Effector CD8-positive, alpha-beta T cell (primary cell): ENCODE data around the gene DNAI2.
"Not testable (repeated sequence)": the region's sequence is repeated elsewhere in the genome, so short reads cannot be mapped to it uniquely, and the experiment has no call there.

Source experiments
- DNase-seq: peaks from one replicate; lab custom pipeline; 2025; lab: John Stamatoyannopoulos, UW

Gene DNAI2

GRCh38 chr17:74245145-74245831 lies 28.7 kb upstream of the DNAI2 start:
- no peak for DNase-seq

GRCh38 chr17:74245871-74246270 lies 28.2 kb upstream of the DNAI2 start:
- no peak for DNase-seq

GRCh38 chr17:74249590-74250270 lies 24.3 kb upstream of the DNAI2 start:
- no peak for DNase-seq

- DNase-seq: no peak
Measured at GRCh38 chr17:74250324-74250995, 23.6 kb upstream of the DNAI2 start.

GRCh38 chr17:74251051-74251450 lies 23.0 kb upstream of the DNAI2 start:
- DNase-seq: no peak

GRCh38 chr17:74251569-74251968 lies 22.5 kb upstream of the DNAI2 start:
- no peak for DNase-seq

GRCh38 chr17:74252211-74252610 lies 21.8 kb upstream of the DNAI2 start:
- DNase-seq: no peak

GRCh38 chr17:74253036-74253435 lies 21.0 kb upstream of the DNAI2 start:
- no peak for DNase-seq

- DNase-seq: no peak
Measured at GRCh38 chr17:74257311-74257710, 16.7 kb upstream of the DNAI2 start.

DNA sequence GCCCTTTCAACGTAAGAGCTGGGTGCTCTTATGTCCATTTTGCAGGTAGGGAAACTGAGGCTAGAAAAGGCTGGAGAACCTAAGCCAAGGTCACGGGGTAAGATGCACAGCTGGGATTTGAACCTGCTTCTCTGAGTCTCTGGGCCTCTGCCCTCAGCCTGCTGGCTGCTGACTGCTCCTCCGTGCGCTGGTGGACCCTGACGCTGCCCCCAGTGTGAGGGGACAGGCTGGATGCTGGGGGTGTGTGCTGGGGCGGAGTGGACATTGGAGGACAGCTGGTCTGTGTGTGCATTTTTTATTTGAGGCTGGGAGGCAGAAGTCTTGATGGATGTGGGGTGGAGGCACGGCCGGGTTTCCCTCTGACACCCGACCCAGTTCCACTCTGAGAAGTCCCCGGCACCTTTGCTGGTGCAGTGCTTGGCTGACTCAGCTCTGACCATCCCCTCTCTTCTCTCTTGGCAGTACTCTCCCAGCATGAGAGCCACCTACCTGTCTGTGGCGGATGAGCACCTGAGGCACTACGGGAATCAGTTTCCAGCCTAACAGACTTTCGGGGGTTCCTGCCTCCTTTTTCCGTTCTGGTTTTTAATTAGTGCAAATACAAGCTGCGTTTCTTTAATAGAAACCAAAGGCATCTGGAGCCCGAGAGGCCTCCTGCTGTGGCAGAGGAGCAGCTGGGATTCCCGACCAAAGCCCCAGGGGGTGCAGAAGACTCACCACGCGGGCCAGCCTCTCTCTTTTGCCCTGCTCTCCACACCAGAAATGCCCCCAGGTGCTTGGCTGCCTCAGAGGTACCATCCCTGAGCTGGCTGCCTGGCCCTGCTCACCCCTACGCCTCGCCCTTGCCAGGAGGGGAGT lies 14.1 kb upstream of the DNAI2 start:
- DNase-seq: no peak

DNA sequence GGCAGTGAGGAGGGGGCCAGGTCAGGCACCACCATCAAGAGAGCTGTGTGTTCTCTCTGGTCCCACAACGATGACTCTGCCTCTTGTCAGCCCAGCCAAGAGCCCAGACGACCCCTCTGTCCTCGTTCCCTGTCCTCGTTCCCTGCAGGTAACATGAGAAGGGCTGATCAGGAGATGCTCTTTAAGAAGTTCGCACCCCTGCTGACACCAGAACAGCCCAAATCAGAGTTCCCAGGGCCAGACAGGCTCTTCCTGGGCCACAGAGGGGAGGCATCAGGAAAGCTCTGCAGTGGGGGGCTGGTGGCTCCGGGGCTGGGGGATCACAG lies 13.5 kb upstream of the DNAI2 start:
- DNase-seq: no peak

GRCh38 chr17:74262601-74263000 lies 11.4 kb upstream of the DNAI2 start:
- DNase-seq: no peak

DNA sequence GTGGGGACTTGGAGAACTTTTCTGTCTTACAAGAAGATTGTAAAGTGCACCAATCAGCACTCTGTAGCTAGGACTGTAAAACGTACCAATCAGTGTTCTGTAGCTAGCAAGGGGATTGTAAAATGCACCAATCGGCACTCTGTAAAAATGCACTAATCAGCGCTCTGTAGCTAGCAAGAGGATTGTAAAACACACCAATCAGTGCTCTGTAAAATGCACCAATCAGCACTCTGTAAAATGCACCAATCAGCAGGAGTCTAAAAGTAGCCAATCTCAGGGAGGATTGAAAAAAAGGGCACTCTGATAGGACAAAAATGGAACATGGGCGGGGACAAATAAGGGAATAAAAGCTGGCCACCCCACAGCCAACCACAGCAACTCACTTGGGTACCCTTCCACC lies 7.0 kb upstream of the DNAI2 start:
- not testable (repeated sequence) for DNase-seq

- no peak for DNase-seq
Measured at GRCh38 chr17:74267579-74267978, 6.5 kb upstream of the DNAI2 start.

- no peak for DNase-seq
Measured at GRCh38 chr17:74267987-74268499, 6.0 kb upstream of the DNAI2 start.

DNA sequence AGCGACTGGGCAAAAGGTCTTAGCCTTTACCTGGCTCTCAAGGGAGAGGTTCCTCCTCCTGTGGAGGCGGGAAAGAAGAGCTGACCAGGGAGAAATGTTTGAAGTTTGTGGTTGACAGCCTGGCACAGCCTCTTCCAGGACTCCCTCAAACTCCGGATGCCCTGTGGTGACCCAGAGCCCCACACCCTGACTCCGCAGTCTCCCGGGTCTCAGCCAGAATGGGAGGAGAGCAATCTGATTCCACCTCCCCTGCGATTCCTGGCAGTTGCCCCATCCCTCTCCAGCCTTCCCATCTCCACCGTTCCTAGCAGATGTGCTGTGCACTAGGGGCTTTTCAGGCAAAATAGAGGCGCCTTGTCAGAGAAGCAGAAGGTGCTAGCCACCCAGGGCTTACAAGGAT lies 5.5 kb upstream of the DNAI2 start:
- no peak for DNase-seq

DNA sequence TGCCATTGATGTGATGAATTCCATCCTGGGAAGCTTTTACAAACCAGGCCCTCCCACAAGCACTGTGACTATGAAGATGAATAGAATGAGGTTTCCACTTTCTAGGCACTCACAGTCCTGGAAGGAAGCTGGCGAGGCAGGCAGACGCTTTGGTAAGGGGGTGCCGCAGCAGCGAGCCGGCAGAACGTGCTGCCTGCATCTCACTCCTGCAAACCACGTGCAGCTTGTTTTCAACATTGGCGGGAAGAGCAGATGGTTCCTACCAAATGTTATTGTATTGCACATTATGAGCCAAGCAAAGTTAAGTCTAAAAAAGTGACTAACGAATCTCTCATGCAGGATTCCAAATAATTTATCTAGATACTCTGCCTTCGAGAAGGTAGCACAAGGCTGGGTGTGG lies 3.7 kb upstream of the DNAI2 start:
- no peak for DNase-seq

- no peak for DNase-seq
Measured at GRCh38 chr17:74271281-74271680, 2.8 kb upstream of the DNAI2 start.

DNA sequence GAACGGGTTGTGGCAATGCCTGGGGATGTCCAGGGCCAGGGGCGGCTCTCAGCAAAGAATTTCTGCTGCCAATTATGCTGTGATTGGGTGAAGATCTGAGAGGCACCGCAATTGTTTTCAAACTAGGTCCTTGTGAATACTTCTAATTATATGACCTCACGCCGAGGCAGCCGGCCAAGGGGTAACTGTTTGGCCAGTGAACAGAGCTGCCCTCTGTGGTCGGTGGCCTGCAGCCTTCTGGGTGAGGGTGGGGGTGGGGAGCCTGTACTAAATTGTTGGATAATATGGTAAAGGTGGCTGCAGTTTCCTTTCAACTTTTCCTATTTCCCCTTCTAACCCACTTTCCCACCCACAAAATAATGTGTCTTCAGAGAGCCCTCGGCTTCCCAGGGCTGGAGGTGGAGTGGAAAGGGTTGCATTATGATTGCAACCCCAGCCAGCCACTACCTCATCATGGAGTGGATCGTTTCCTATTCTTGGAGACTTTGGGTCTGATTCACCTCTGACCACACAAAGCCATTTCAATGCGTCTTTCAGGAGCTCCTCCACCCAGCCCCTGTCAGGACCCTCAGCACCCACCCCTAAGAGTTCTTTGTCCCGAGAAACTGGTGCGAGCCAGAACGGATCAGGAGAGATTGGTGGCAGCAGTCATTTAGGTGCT lies 2.0 kb upstream of the DNAI2 start:
- no peak for DNase-seq

GRCh38 chr17:74272731-74273201 lies 1.3 kb upstream of the DNAI2 start:
- DNase-seq: no peak

DNA sequence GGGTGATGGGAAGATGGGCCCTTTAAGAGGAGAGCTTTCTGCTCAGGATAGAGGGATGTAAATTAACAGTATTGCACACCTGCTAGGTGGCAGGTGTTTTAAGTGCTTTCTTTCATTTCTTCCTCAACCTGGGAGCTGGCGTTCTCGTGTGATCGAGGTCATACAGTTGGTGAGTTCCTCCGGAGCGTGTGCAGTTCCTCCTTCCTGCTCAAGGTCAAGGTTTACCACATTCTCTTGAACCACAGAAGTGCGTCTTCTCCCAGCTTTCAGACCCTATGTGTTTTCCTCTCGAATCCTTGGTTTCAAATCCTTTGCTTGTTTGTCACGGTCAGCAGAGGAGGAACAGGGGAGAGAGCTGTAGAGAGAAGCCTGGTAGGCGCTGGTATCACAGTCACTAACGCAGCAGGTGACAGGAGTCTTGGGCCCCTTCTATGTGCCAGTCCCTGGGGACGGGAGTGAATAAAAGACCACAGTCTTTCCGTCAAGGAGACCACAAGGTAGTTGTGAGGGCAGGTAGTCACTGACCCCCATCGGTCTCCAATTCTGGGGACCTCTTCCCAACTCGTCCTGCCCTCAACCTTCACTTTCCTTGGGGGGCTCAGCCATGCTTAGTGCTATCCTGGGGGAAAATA lies 791 bp downstream of the DNAI2 start:
- no peak for DNase-seq
